Head of caudate nucleus (tissue), 42 donors: ENCODE results near the gene STXBP2.

Experiments used
- DNase-seq, 42 donors: peaks; one replicate each; pipeline versions ENCODE4 v3.0.0 to v3.0.0-alpha.2; 2020 to 2021; ENCODE audit warnings: mixed read lengths in 7 of 42
- intact Hi-C: fragments of 100-400 bp; cut with DNase I; formaldehyde crosslinking; loops from one replicate; pipeline ENCODE4 v1.15.0; 2022

STXBP2 gene

DNA sequence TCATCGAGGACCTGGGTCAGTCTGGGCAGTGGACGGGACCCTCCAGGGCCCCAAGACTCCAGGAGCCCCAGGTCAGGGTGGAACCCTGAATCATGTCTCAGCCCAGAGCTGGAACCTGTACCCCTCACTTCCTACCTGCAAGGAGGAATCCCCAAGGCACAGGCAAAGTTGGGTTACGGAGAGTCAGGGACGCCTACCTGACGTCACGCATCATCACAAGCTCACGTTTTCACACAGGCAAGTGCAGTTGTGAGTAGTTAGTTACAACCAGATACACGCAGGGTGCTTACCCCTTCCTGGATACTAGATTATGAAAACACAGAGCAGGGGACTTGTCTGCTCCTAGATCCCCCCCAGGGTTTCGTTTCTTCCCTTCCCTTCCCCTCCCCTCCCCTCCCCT, 33.9 kb downstream of the STXBP2 start:
- intact Hi-C loops, result no loop called here

DNA sequence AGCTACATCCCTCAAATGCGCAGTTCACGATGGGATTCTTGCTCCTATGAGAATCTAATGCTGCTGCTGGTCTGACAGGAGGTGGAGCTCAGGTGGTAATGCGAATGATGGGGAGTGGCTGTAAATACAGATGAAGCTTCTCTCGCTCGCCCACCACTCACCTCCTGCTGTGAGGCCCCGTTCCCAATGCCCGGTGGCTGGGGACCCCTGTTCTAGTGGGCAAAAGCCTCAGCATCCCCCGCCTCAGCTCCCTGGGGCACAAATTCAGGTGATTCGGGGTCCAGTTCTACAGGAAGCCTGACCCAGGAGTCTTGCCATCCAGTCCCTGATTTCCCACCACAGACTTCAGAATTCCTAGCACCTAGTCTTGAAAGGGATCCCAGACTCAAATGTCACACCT, 35.6 kb downstream of the STXBP2 start:
- intact Hi-C loops, result no loop called here

More for the DNA sequence above, 33.9 kb downstream of the STXBP2 start:
- no peak for DNase-seq

DNA sequence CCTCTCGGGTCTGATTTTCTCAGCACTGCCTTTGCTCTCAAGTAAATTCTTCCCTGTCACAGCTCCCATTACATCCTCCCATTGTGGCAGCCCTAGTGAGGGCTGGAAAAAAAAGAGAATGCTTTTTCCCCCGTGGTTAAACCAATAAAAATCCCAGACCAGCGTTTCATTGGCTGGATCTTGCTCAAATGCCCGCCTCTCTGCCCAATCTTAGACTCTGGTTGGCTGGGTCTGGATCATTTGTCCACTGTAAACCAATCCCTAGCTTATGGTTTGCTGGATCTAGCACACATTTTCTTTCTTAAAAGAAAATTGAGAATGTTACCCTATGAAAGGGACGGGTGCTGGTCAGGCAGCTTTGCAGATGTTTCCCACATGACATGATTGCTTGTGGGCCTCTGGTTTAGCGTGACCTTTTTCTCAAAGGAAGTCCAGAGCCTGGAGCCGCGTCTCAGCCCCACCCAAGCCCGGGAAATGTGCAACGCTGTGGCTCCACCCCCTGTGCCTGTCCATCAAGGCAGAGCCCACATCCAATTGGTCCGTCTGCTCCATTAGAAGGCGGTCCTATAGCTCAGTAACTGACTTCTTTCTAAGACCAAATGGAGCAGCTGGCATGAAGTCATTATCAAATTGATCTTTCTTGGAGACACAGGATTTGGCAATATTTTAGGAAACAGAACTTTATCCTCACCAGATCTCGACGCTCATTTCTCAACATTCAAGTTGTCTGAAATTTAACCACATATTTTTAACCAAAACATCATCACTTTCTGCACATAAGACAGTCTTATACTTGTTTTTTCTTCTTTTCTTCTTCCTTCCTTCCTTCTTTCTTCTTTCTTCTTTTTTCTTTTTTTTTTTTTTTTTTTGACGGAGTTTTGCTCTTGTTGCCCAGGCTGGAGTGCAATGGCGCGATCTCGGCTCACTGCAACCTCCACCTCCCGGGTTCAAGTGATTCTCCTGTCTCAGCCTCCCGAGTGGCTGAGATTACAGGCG, 37.4 kb downstream of the STXBP2 start:
- peak in 35 of 42 donors; percentile 14 to 70 (median 45) for DNase-seq
- intact Hi-C loops, result no loop called here

More for the DNA sequence above, 35.6 kb downstream of the STXBP2 start:
- DNase-seq, result no peak

DNA sequence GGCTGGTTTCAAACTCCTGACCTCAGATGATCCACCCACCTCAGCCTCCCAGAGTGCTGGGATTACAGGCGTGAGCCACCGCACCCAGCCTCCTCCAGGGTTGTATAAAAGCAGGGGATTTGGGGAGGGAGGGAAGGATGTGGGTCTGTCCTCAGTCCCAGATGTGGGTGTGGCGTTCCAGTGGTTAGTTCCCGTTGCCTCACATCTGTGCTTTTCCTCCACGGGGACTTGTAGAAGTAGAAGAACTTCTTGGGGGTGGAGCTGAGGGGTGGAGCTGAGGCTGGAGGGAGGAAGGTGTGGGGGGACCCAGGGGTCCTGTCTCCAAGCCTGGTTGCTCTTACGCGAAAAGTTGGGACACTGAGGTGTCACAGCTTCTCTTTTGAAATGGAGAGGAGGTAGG, 39.5 kb downstream of the STXBP2 start:
- intact Hi-C loops, result no loop called here
- no peak for DNase-seq

DNA sequence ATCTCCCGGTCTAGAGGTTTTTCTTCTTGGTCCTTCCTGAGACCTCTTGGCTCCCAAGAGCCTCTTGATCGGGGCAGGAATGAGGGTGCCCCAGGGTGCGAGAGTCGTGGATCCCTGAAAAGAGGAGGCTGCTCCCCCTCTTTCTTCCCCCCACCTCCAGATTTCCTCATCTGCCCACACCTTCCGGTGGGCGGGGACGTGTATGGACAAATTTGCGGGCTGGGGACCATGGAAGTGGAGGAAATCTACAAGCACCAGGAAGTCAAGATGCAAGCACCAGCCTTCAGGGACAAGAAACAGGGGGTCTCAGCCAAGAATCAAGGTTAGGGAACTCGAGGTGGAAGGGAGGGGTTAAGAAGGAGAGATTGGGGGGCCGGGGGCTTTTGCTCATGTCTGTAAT, 39.9 kb downstream of the STXBP2 start, which contains the start of gene MCEMP1:
Gene MCEMP1, plus strand, starts transcription at position 237 of the 400 bp plus-strand sequence. Its CDS starts 31 bp downstream, at position 268.
- intact Hi-C loops, result no loop called here
- DNase-seq, result no peak

DNA sequence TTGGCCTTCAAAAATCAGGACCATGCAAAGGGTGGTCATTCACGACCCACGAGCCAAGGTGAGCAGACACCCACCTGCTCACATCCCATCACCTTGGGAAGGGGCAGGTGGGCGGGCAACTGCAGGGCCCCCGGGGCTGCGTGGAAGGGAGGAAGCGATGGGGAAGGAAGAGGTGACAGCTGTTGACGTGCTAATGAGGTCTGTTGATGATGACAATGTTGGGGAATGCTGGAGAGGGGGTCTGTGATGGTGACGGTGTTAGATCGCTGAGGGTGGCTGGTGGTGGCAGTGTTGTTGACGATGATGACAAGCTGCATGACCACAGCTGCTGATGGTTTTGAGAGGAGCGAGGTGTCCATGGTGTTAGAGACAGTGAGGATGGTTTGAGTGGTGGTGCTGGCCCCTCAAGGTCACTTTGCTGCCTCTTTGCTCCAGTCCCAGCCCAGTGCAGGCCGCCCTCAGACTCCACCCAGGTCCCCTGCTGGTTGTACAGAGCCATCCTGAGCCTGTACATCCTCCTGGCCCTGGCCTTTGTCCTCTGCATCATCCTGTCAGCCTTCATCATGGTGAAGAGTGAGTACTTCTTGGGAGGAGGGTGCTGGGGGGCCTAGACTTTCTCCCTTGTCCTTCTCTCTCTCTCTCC, 40.9 kb downstream of the STXBP2 start:
- no peak for DNase-seq
- intact Hi-C loops, result no loop called here

- intact Hi-C loops, result no loop called here
Measured at GRCh38 chr19:7678971-7679751, 42.3 kb downstream of the STXBP2 start.

GRCh38 chr19:7679771-7680605, 43.1 kb downstream of the STXBP2 start:
- no peak for DNase-seq
- intact Hi-C loops, result loop anchor here (2.0 to 5.0 kb wide), 2 partner anchors 113 to 223 kb away; partner anchors contain the start of gene MAP2K7

More at GRCh38 chr19:7678971-7679751, 42.3 kb downstream of the STXBP2 start:
- DNase-seq, result peak in 40 of 42 donors; percentile 21 to 74 (median 48)

DNA sequence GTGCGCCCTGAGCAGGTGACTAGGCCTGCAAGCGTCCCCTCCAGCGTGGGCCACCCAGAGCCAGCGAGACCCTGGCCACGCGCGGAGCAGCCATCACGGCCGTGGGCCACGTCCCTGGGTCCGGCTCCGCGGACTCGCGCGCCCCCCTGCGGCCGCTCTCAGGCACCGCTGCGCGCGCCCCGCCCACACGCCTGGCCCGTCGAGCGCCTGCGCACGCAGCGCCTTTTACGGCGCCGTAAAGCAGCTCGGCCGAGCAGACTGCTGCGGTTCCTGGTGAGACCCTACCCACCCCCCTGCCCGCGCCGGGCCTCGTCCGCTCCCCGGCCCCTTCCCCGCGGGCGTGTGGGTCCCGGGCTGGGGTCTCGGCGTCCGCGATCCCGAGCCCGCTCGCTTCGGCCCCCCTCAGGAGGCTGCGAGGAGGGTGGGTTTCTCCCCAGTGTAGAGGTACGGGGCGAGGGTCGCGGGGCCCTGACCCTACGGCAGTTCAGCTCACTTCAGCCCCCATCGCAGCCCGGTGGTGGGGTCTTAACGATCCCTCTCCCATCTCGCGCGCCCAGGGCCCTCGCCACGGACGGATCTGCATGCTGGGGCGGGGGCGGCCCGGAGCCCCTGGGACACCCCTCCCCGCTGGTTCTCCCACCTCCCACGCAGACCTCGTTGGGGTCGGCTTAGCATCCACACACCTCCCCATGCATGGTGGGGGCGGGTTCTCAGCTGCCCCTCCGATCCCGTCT, 43.9 kb downstream of the STXBP2 start, which contains the start of gene TRAPPC5:
Gene TRAPPC5, plus strand, starts transcription at position 228 of the 734 bp plus-strand sequence. CDS start 1,421 bp downstream, outside the sequence.
- peak; percentile 63 to 94 (median 88) for DNase-seq
- intact Hi-C loops, result loop anchor here (2.0 to 5.0 kb wide), 2 partner anchors 113 to 222 kb away; partner anchors contain the start of gene MAP2K7

DNA sequence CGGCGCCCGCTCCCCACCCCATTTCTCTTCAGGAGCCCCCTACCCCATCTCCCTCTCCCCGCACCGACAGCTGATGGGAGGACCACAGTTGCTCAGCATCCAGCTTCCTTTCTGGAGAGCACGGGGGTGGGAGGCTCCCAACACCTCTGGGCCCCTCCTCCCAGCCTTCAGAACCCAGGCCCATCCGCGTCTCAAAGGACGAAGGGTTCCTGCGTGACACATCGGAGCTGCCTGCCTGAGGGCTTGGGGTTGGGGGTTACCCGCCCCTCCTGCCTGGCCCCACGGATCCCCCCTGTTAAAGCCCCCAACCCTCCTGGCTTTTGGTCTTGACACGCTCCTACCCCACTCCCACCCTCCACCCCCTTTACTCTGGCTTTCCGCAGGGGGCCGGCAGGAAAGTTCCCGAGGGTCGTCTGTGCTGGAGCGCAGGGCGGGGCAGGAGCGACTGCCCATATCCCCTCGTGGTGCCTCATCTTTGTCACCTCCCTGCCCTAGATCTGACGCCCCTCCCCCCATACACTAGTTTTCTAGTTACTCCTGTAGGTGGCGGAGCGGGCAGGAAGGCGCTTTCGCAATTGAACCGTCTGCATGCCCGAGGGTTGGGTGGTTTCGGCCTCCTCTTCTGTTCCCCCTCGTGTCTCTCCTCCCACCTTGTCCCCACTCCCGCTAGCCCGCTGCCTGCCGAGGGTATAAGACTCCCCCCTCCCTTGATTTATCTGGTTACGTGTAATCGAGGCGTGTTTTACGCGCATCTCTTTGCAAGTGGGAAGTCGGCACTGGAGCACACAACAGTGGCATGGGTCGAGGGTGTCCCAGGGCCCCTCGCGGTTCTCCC, 44.6 kb downstream of the STXBP2 start:
- intact Hi-C loops, result loop anchor here (2.0 to 5.0 kb wide), 2 partner anchors 114 to 221 kb away; partner anchors contain the start of gene MAP2K7
- peak; percentile 57 to 93 (median 78) for DNase-seq

DNA sequence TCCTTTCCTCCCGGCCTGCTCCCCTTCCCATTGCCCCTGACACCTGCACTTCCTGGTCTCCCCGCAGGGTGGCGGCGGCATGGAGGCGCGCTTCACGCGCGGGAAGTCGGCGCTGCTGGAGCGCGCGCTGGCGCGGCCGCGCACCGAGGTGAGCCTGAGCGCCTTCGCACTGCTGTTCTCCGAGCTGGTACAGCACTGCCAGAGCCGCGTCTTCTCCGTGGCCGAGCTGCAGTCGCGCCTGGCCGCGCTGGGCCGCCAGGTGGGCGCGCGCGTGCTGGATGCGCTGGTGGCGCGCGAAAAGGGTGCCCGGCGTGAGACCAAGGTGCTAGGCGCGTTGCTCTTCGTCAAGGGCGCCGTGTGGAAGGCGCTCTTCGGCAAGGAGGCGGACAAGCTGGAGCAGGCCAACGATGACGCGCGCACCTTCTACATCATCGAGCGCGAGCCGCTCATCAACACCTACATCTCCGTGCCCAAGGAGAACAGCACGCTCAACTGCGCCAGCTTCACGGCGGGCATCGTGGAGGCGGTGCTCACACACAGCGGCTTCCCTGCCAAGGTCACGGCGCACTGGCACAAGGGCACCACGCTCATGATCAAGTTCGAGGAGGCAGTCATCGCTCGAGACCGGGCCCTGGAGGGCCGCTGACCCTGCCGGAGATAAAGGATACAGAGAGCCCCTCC, 45.4 kb downstream of the STXBP2 start:
- intact Hi-C loops, result loop anchor here (5.0 kb wide), 1 partner anchor 115 kb away; no protein-coding TSS in a partner anchor

GRCh38 chr19:7685546-7686445, 48.9 kb downstream of the STXBP2 start:
- no peak for DNase-seq
- intact Hi-C loops, result no loop called here

More for the DNA sequence above, 45.4 kb downstream of the STXBP2 start:
- peak in 34 of 42 donors; percentile 4 to 67 (median 42) for DNase-seq

- DNase-seq, result no peak
- intact Hi-C loops, result no loop called here
Measured at GRCh38 chr19:7687177-7687576, 50.3 kb downstream of the STXBP2 start.

DNA sequence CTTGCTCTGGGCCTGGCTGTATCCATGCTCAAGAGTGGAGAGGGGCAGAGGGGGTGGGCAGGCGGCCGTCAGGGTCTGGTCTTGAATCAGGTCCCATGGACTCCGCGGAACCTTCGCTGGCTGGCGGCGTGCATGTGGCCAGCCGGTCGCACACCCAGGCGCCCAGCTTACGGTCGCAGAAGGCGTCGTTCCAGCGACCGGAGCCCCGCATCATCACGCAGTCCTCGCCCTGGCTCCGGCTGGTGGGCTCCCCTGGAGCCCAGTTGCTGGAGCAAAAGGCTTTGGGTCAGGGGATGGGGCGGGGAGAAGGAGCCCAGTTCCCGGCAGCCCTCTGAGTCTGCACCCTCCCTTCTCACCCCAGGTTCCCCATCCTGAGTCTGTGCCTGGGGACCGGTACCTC, 52.3 kb downstream of the STXBP2 start:
- intact Hi-C loops, result no loop called here
- no peak for DNase-seq
